Right lobe of liver (tissue), 6 donors: ENCODE data around the gene GUCA2A. TPM values are rescaled to one million over a fixed set of nuclear protein-coding genes. Genes with fewer than 3 reads are reported as not detected.

Experiments
- ATAC-seq, 4 donors: fragments of 200-7000 bp; cut with Tn5 transposase; one replicate each; pipeline ENCODE4 v1.9.1; 2020; ENCODE audit warnings: mild to moderate bottlenecking in 4 of 4, moderate library complexity in 4 of 4
- DNase-seq, 3 donors: peaks; one replicate each; pipeline ENCODE4 v3.0.0-alpha.2; 2020
- H3K27ac ChIP-seq, 3 donors: fragments of 200-600 bp; one replicate each; pipeline ENCODE4 v1.8.0; 2022
- H3K27me3 ChIP-seq, 2 donors: fragments of 200-600 bp; one replicate each; pipeline ENCODE4 v1.8.0; 2022
- H3K36me3 ChIP-seq, 4 donors: fragments of 200-600 bp; sonication (generic) in 1 of 4; one replicate each; pipeline versions ENCODE4 v1.5.1 to v1.8.0; 2017 to 2022; ENCODE audit warnings: control low read depth in 1 of 4
- H3K4me1 ChIP-seq, 4 donors: fragments of 200-600 bp; sonication (generic) in 1 of 4; one replicate each; pipeline versions ENCODE4 v1.5.1 to v1.8.0; 2017 to 2022; ENCODE audit warnings: control low read depth in 1 of 4
- H3K4me3 ChIP-seq, 3 donors: fragments of 200-600 bp; one replicate each; pipeline ENCODE4 v1.8.0; 2022
- H3K9me3 ChIP-seq, 4 donors: fragments of 200-600 bp; sonication (generic) in 1 of 4; one replicate each; pipeline versions ENCODE4 v1.5.1 to v1.8.0; 2017 to 2022; ENCODE audit warnings: control low read depth in 1 of 4
- CTCF ChIP-seq, 4 donors: fragments of 200-600 bp in 3 of 4; fragments of 450-650 bp in 1 of 4; IDR thresholded peaks; one replicate each; pipeline versions ENCODE4 v1.5.1 to v1.8.0; 2016 to 2022; ENCODE audit warnings: antibody characterized with exemption in 4 of 4, mild to moderate bottlenecking in 2 of 4
- POLR2A ChIP-seq: fragments of 450-650 bp; IDR thresholded peaks from one replicate; pipeline ENCODE4 v1.6.1; 2017; ENCODE audit warnings: antibody characterized with exemption, mild to moderate bottlenecking
- WGBS: methylation state at CpG from one replicate; pipeline ENCODE4 v1.1.6; 2018; ENCODE audit warnings: low coverage, low lambda C conversion rate; ENCODE audit not compliant: insufficient coverage; ENCODE audit errors: missing lambda C conversion rate; 5-methylcytosine and 5-hydroxymethylcytosine counted together
- intact Hi-C, 2 donors: fragments of 100-400 bp; cut with DNase I; formaldehyde crosslinking; loops; one replicate each; pipeline versions ENCODE4 v1.11.2 to v1.14.1; 2022
- total RNA-seq, 6 experiments: library from RNA; depleted of rRNA in 2 of 6; stranded (reverse); fragments of >200 nt in 2 of 6; fragmentation: NEBNext Ultra II Directional in 3 of 6; extraction: Animal tissue kit (Norgen Biotek cat#: 25700) in 3 of 6; gene quantifications; one replicate each; pipeline versions ENCODE4 v1.1.0 to v1.2.4, GENCODE V29; 2016 to 2023
- donor health status: DM: no; HTN: yes; CAD: no.
- donor health status: DM: no; HTN: no; CAD: no.
- donor health status: DM: no; HTN: no; CAD: no.
- donor health status: DM: no; HTN: yes; CAD: no.
- donor health status: DM: no; HTN: yes; CAD: no.

The GUCA2A gene
- total RNA-seq, 6 experiments from 2014 or later: not detected

GRCh38 chr1:42163114-42163513, 1.4 kb downstream of the GUCA2A start:
- H3K27me3 ChIP-seq: no peaks in the 10 kb centered on the region
- no peak overlapping the region for H3K4me3 ChIP-seq
- WGBS: no CpG with 5 or more reads among the region's 2 CpGs
- TF ChIP-seq POLR2A: no peak
- TF ChIP-seq CTCF (IDR thresholded peaks at IDR 0.05): no peak
- no peaks in the 10 kb centered on the region for H3K36me3 ChIP-seq
- intact Hi-C loops: no loop called here
- H3K9me3 ChIP-seq: no peaks in the 10 kb centered on the region
- no peaks in the 10 kb centered on the region for H3K4me1 ChIP-seq
- ATAC-seq (no peak), DNase-seq (no peak)
- H3K27ac ChIP-seq: no peak overlapping the region

GRCh38 chr1:42162181-42162580, 2.4 kb downstream of the GUCA2A start:
- DNase-seq (no peak), ATAC-seq (no peak)
- 83% methylated on average over 2 of the region's 5 CpGs for WGBS
- no peaks in the 10 kb centered on the region for H3K4me1 ChIP-seq
- no peak overlapping the region for H3K4me3 ChIP-seq
- TF ChIP-seq CTCF (IDR thresholded peaks at IDR 0.05) (no peak), POLR2A (no peak)
- H3K27ac ChIP-seq: no peak overlapping the region
- intact Hi-C loops: no loop called here
- H3K27me3 ChIP-seq: no peaks in the 10 kb centered on the region
- H3K9me3 ChIP-seq: no peaks in the 10 kb centered on the region
- no peaks in the 10 kb centered on the region for H3K36me3 ChIP-seq

GRCh38 chr1:42158189-42158588, 6.4 kb downstream of the GUCA2A start:
- ATAC-seq: no peak
- no peak for DNase-seq
- intact Hi-C loops: no loop called here
- WGBS: 43% methylated on average over 2 of the region's 2 CpGs
- no peak for TF ChIP-seq CTCF (IDR thresholded peaks at IDR 0.05)
- TF ChIP-seq POLR2A: no peak
- H3K4me3 ChIP-seq: no peak overlapping the region
- no peaks in the 10 kb centered on the region for H3K36me3 ChIP-seq
- H3K9me3 ChIP-seq: no peaks in the 10 kb centered on the region
- no peak overlapping the region for H3K27ac ChIP-seq
- peaks cover 0 to 4% (median 0%) of the 10 kb centered on the region in 4 donors for H3K4me1 ChIP-seq
- no peaks in the 10 kb centered on the region for H3K27me3 ChIP-seq

GRCh38 chr1:42157667-42158066, 6.9 kb downstream of the GUCA2A start:
- intact Hi-C loops: no loop called here
- DNase-seq (no peak), ATAC-seq (no peak)
- no peak overlapping the region for H3K27ac ChIP-seq
- H3K36me3 ChIP-seq: no peaks in the 10 kb centered on the region
- TF ChIP-seq POLR2A (no peak), CTCF (IDR thresholded peaks at IDR 0.05) (no peak)
- 47% methylated on average over 5 of the region's 7 CpGs for WGBS
- no peaks in the 10 kb centered on the region for H3K27me3 ChIP-seq
- no peak overlapping the region for H3K4me3 ChIP-seq
- peaks cover 0 to 9% (median 1%) of the 10 kb centered on the region in 4 donors for H3K4me1 ChIP-seq
- H3K9me3 ChIP-seq: no peaks in the 10 kb centered on the region

GRCh38 chr1:42155362-42155761, 9.2 kb downstream of the GUCA2A start:
- Histone ChIP-seq H3K4me1 (peaks cover 0 to 20% (median 3%) of the 10 kb centered on the region in 4 donors), H3K27me3 (no peaks in the 10 kb centered on the region), H3K4me3 (no peak overlapping the region), H3K9me3 (no peaks in the 10 kb centered on the region), H3K36me3 (no peaks in the 10 kb centered on the region), H3K27ac (no peak overlapping the region)
- no peak for TF ChIP-seq CTCF (IDR thresholded peaks at IDR 0.05)
- 60% methylated on average over 1 of the region's 12 CpGs for WGBS
- intact Hi-C loops: no loop called here
- DNase-seq: no peak
- no peak for ATAC-seq
